SKM-1 treated with dmso at 0.1 percent for 144 hours (cell line): ENCODE results near the gene SAPCD2.

Source experiments
- DNase-seq: peaks from one replicate; lab custom pipeline; 2025; ENCODE audit not compliant: unreplicated experiment; lab: John Stamatoyannopoulos, UW

SAPCD2 gene

DNA sequence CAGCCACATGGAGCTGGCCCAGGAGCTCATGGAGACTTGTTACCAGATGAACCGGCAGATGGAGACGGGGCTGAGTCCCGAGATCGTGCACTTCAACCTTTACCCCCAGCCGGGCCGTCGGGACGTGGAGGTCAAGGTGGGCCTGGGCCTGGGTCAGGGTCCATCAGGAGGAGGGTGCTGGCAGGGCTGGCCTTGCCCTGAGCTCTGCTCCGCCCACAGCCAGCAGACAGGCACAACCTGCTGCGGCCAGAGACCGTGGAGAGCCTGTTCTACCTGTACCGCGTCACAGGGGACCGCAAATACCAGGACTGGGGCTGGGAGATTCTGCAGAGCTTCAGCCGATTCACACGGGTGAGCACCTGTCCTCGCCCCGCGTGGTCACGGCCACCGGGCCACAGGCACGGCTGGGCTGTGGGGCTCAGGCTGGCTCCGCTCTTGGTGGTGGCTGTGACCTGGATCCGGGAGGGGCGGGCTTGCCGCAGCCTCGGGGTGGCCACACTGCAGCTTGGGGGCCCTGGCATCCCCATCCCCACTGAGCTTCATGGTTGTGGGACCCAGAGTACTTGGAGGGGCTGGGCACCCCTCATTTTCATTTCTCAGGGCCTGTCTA, 37.1 kb upstream of the SAPCD2 start:
- DNase-seq = no peak

DNA sequence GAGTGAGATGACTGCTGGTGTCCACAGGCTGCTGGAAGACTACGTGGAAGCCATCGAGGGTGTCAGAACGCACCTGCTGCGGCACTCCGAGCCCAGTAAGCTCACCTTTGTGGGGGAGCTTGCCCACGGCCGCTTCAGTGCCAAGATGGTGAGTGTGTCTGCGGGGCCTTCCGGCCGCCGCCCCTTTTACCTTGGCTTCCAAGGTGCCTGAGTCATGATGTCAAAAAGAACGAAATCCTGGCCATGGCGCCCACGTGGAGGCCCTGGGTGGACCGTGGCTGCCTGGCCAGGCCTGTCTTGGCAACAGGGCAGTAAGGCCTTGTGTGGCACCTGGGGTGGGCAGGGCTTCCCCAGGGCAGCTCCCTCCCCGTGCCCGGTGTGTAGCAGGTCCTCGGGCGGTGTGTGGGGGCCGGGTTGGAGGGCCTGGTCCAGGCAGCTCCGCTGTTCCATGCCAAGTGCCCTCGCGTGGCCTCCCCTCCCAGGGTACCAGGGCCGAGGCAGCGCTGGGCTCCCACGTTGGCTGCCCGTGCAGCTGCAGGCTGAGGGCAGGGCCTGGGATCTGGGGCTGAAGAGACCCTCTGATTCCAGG, 36.4 kb upstream of the SAPCD2 start:
- no peak for DNase-seq

DNA sequence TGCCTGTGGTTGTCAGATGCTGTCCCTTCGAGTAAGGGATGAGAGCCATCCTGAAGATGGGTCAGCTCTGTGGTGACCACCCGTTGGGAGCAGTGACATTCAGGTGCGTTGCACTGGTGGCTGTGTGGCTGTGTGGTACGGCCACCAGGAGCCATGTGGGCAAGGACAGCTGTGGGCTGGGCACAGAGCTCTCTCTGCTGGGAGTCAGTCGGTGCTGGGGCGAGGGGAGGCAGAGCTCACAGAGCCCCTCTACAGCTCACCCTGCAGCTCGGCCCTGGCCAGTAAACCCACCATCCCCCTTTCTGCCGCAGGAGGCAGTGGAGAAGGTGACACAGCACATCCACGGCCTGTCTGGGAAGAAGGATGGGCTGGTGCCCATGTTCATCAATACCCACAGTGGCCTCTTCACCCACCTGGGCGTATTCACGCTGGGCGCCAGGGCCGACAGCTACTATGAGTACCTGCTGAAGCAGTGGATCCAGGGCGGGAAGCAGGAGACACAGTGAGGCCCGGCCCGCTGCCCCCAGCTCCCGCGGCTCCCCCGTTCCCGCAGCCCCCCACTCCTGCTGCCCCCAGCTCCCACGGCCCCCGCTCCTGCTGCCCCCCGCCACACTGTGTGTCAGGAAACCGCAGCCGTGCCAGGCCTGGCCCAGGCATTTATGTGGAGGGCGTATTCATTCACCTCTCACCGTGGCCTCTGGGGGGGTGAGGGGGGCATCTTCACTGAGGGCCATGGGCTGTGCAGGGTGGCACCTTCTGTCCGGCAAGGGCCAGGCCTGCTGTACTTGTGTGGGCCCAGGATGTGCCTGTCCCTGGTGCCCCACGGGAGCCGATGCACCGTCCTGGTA, 35.7 kb upstream of the SAPCD2 start:
- no peak for DNase-seq

DNA sequence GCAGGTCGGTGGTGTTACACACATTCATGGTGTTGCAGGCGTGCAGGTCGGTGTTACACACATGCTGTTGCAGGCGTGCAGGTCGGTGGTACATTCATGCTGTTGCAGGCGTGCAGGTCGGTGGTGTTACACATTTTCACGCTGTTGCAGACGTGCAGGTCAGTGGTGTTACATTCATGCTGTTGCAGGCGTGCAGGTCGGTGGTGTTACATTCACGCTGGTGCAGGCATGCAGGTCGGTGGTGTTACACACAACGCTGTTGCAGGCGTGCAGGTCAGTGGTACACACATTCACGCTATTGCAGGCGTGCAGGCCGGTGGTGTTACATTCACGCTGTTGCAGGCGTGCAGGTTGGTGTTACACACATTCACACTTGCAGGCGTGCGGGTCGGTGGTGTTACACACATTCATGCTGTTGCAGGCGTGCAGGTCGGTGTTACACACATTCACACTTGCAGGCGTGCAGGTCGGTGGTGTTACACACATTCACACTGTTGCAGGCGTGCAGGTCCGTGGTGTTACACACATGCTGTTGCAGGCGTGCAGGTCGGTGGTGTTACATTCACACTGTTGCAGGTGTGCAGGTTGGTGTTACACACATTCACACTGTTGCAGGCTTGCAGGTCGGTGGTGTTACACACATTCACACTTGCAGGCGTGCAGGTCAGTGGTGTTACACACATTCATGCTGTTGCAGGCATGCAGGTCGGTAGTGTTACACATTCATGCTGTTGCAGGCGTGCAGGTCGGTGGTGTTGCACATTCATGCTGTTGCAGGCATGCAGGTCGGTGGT, 33.0 kb upstream of the SAPCD2 start:
- no peak for DNase-seq

DNA sequence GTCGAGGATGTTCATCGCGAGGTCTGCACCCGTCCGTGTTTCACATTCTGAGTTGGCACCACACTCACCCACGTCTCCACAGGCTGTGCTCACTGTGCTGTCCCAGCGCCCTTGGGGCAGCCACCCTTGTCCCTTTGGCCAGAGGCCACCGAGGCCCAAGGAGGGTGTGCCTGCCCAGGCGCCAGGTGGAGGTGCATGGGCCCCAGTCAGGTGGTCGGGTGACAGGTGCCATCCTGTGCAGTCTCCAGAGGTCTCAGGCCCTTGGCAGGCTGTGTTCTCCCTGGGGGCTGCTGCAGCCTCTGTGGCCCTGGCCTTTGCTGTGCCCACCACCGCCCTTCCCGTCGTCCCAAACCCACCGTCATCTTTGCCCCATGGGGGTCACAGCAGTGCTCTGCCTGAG, 28.9 kb upstream of the SAPCD2 start:
- no peak for DNase-seq

DNA sequence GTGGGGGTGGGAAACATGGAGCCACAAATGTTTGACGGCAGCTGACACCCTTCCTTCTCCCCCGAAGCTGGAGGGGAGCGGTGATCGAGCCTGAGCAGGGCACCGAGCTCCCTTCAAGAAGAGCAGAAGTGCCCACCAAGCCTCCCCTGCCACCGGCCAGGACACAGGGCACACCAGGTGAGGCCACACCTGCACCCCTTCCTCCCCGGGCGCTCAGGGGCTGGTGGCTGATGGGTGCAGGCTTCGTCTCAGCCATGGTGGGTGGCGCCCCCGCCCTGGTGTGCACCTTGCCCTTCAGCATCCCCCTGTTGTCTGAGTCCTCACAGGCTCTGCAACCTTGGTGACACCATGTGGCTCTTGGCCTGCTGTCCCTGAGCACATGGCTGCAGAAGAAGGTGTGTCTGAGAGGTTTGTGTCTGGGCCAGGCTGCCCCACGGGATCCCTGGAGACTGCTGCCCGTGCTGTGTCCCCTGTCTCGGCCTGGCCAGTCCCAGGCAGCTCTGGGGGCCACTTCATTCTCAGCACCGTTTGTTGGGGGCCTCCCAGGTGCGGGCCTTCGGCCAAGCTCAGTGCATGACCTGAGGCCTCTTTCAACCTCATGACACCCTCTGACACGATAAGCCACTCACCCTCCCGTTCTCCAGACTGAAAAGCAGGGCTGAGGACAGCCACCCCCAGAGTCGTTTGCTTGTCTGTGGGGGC, 27.6 kb upstream of the SAPCD2 start:
- DNase-seq = no peak

DNA sequence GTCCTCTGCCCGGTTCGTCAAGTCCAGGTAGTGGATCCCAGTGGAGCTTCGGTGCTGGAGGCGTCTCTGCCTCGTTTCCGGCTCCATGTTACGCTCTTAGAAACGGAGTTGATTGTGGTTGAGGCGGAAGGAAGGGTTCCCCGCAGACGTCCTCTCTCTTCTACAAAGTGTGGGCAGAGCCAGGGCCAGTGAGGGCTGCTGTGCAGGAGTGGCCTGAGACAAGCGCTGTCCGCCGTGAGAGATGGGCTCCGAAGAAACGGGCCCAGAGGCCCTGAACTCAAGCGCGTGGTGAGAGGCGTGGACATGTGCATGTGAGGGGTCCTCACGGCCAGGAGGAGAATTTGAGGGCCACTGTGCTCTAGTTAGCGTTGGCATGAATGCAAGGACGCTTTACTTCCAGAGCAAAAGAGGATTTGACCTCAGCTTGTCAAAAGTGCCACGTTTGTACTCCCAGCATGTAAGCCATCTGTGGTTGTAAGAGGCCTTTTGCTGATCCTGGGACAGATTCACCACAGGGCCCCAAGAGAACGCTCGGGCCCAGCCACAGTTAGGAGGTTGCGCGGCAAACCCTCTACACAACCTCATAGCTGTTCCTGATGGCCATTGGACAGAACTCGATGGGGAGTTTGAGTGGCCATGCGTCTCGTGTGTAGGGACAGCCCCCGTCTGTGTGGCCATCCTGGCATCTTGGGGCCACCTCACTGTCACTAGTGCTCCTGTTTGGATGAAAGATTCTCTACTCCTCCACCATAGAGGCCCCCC, 26.6 kb upstream of the SAPCD2 start:
- no peak for DNase-seq

DNA sequence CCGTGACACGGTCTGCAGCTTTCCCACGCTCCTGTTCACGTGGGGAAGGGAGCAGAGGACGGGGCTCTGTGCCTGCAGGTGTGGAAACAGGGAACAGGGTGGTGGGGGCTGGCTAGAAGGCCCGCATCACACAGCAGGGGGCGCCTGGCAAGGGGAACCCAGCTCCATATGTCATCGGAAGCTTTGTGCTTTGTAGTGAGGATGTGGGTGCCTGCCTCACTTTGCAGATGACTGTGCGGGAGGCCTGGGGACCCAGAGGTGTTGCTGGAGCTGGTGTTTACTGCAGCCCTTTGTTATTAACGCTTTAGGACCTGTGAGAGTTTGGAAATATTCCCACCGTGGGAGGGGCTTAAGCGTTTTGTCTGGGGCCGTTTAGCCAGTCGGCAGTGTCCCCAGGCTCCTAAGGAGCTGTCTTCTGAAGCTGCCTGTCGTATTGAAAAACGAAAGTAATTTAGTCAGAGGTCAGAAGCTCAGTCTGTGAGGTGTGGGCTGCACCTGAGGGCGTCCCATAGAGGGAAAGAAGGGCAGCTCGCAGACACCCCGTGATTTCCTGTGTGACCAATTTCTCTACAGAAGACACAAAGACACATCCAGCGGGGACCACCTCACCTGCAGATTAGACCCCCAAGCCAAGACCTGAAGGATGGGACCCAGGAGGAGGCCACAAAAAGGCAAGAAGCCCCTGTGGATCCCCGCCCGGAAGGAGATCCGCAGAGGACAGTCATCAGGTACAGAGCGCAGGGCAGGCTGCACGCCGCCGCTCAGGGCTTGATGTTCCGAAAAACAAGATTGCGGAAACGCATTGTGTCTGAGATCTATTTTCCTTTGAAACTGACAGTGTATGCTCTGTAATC, 25.5 kb upstream of the SAPCD2 start:
- DNase-seq = no peak

DNA sequence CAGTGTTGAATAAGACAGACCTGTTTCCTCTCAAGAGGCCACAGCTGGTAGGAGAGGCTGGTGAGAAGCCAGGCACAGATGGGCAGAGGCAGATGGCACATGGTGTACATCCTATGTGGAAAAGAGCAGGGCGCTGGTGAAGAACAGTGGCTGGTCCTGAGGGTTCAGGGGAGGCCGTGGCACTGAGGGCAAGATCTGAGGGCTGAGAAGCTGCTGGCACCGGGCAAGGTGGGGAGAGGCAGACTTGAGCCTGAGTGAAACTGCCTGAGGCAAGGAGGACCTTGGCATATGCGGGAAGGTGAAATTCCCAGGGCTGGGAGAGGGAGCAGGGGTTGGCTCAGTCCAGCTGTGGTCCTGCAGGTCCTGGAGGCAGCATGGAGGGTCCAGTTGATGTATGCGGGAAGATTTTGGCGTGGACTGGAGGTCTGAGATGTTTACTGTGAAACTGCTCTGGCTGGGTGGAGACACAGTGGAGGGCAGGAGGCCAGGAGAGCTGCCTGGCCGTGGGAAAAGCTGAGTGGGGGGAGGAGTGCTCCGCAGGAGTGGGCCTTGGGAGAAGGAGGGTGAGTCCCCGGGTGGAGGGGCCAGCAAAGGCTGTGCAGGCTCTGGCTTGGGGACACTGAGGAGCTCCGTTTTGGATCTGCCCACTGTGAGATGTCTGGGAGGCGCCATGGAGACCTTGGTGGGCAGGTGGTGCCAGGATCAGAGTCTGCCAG, 19.0 kb upstream of the SAPCD2 start:
- DNase-seq = no peak

DNA sequence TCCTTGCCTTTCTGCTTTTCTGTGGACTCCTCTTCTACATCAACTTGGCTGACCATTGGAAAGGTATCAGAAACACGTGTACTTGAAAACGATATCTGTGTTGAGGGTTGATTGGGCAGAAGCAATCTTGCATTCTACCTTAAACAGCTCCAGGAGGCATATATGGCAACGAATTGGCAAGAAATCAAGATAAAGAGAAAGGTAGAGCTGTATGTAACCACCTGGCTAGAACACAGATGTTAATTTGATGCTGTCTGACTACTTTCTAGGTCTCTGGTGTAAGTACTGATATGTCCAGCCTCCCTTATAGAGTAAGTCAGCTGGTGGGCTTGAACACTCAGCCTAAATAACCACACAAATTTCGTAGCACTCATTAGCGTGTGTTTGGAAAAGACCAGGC, 17.8 kb upstream of the SAPCD2 start:
- DNase-seq = no peak

DNA sequence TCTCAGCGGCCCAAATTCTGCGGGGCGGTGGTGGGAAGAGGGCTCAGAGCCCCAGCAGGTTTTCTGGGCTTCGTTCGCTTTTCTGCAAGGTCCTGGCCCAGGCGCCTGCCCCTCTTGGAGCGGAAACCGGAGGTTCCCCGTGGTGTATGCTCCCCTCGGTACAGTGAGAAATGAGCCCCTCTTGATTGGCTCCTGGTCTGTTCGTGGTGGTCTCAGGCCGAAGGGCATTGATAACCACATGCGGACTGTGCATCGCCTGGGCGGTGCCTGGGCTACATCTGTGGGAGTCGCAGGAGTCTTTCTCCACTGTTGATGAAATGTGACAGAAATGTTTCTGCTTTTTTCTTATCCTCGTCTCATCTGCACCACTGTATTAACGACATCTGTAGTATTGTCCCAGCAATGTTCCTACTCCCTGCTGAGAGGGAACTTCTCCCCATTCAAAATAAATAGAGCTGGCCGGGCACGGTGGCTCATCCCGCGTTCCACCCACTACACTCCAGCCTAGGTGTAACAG, 17.1 kb upstream of the SAPCD2 start:
- no peak for DNase-seq

DNA sequence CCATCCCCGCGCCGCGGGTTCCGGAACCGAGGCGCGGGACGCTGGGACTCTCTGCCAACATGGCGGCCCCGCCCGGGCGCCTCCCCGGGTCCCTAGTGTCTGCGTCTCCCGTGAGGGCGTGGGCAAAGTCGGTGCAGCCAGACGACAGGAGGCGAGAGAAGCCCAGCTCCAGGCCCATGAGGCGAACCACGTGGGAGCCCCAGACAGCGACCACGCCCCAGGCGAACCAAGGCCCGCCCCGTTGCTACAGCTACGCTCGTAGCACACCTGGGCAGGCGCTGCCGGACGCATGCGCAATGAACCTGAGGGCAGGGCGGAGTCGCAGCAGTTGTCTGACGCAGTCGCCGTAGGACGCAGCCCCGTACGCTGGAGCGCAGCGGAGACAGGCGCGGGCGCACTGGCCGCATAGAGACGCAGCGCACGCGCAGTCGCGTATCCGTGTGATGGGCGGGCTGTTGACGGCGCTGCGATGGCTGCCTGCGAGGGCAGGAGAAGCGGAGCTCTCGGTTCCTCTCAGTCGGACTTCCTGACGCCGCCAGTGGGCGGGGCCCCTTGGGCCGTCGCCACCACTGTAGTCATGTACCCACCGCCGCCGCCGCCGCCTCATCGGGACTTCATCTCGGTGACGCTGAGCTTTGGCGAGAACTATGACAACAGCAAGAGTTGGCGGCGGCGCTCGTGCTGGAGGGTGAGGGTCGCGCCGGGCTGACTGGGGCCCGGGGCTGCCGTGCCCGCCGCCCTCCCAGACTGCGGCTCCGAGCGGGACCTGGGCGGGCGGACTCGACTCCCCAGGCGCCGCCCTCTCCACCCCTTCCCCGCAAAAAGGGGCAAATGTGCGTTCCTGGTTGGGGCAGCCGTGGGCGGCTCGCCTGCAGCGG, 16.4 kb upstream of the SAPCD2 start, which contains the start of gene MAN1B1:
TSS of gene MAN1B1 (plus strand) at position 455 of the 878 bp plus-strand sequence. CDS start at position 470, 15 bp downstream.
- DNase-seq = peak; percentile 97

DNA sequence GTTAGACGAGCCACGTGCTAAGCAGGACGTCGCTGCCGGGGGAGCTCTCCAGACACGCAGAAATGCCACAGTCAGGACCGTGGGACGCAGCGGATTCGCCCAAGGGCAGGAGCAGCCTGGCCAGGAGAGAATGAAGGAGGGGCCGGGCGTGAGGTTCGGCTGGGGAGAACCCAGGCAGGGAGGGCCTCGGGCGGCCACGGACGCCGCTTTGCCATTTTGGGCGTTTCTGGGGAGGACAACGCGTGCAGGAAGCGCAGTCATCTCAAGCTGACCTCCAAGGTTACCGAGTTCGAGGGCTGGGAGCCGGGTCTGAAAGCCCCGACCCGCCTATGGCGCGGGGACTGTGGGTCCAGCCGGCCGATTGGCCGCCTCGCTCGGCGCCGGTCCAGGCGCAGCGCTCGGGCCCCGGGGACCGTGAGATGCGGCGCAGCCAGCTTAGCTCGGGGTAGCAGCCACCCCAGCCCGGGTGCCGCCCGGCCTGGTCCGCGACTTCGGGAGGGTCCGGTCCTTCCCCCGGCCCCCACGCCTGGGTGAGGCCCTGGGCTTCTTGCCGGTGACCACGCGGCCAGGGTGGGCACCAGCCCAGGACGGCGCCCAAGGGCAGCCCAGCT, 15.7 kb upstream of the SAPCD2 start:
- DNase-seq = no peak

DNA sequence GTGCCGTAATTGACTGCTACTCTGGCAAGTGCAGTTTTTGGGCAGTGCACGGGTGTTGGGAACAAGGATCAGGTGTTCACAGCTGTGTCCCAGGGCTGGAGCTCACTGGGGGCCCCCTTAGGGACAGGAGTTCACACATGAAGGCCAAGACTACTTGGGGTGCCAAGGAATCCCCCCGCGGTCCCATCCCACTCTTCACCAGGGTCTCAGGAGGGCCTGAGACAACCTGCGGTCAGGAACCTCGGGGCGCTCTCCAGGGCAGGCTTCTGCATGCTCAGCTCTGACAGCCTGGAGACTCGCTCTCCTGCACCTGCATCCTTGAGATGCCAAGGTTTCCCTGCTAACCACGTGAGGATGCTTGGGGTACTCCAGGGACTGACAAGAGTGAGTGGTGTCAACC, 14.2 kb upstream of the SAPCD2 start:
- DNase-seq = no peak

DNA sequence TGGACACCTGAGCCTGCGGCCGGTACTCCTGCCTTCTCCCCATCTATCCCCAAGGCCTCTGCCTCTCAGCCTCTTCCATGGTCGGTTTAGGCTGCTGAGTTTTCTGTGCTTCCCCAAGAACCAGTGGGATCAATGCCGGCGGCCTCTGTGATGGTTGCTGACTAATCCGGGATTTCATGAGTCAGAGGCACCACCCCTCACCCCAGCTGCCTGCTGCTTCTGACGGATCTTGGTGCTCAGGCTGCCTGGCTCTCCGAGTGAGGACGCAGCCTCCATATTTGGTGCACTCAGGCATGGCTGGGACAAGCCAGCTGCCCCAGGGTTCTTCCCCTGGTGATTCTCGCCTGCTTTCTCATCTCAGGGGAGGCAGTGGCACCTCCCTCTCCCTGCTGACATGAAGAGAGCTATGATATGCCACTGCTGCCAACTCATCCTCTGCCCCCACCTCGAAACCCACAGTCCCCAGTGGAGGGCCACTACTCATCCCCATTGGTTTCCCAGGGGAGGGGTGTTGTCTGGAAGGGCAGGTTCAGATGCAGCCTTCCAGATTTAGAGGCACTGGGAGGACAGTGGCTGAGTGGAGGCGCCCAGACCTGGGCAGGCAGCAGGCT, 13.1 kb upstream of the SAPCD2 start:
- DNase-seq = no peak

DNA sequence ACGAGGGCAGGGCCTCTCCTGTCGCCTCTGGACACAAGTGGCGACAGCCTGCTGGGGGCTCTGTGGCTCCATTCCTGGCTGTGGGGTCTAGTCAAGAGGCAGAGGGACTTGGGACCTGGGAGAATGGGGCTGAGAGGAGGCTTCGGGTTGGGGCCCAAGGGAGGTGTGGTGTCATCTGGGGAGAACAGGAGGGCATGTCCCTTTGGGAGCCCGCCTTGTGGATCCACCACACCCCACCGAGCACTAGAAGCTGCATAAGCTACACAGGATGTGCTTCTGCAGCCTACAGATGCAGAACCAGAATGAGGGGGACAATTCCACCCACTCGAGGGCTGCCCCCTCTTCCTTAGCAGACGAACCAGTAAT, 12.6 kb upstream of the SAPCD2 start:
- DNase-seq = no peak
